Lower lobe of right lung (tissue), 2 donors: ENCODE measurements around the gene POLR3A. TPM values are rescaled to one million over a fixed set of nuclear protein-coding genes. Genes with fewer than 3 reads are reported as not detected.

Source experiments
- ATAC-seq, 2 donors: fragments of 200-7000 bp; cut with Tn5 transposase; one replicate each; pipeline ENCODE4 v1.9.1; 2020 to 2022; ENCODE audit warnings: mild to moderate bottlenecking in 2 of 2, moderate library complexity in 2 of 2
- DNase-seq: peaks from one replicate; pipeline ENCODE4 v3.0.0-alpha.2; 2020
- H3K27ac ChIP-seq: fragments of 200-600 bp; one replicate; pipeline ENCODE4 v1.8.0; 2022
- H3K27me3 ChIP-seq: fragments of 200-600 bp; one replicate; pipeline ENCODE4 v1.8.0; 2022; ENCODE audit warnings: low read depth
- H3K36me3 ChIP-seq: fragments of 200-600 bp; one replicate; pipeline ENCODE4 v1.8.0; 2022; ENCODE audit warnings: mild to moderate bottlenecking
- H3K4me1 ChIP-seq: fragments of 200-600 bp; one replicate; pipeline ENCODE4 v1.8.0; 2022
- H3K4me3 ChIP-seq: fragments of 200-600 bp; one replicate; pipeline ENCODE4 v1.8.0; 2022; ENCODE audit warnings: mild to moderate bottlenecking
- H3K9me3 ChIP-seq: fragments of 200-600 bp; one replicate; pipeline ENCODE4 v1.8.0; 2022
- CTCF ChIP-seq: fragments of 200-600 bp; IDR thresholded peaks from one replicate; pipeline ENCODE4 v1.8.0; 2022; ENCODE audit warnings: antibody characterized with exemption, mild to moderate bottlenecking
- intact Hi-C: fragments of 100-400 bp; cut with DNase I; formaldehyde crosslinking; loops from one replicate; pipeline ENCODE4 v1.11.0; 2022
- total RNA-seq: library from RNA; stranded (reverse); fragmentation: NEBNext Ultra II Directional; extraction: Animal tissue kit (Norgen Biotek cat#: 25700); gene quantifications from one replicate; pipeline ENCODE4 v1.2.1, GENCODE V29; 2021
- donor health status: DM: no; HTN: yes; CAD: no; lungs with severe emphysema.

POLR3A gene
- total RNA-seq, 1 donor from 2014 or later: 11.2 TPM

GRCh38 chr10:77932016-77932715, 97.1 kb downstream of the POLR3A start:
- Histone ChIP-seq H3K4me1 (peaks cover 7% of the 10 kb centered on the region), H3K27me3 (no peaks in the 10 kb centered on the region), H3K4me3 (no peak overlapping the region), H3K9me3 (no peaks in the 10 kb centered on the region), H3K27ac (no peak overlapping the region), H3K36me3 (no peaks in the 10 kb centered on the region)
- DNase-seq (no peak), ATAC-seq (no peak)
- TF ChIP-seq CTCF: no peak
- intact Hi-C loops: no loop called here

GRCh38 chr10:77927402-77928246, 101.7 kb downstream of the POLR3A start:
- H3K36me3 ChIP-seq: no peaks in the 10 kb centered on the region
- no peaks in the 10 kb centered on the region for H3K27me3 ChIP-seq
- ATAC-seq (no peak), DNase-seq (no peak)
- no peak for TF ChIP-seq CTCF
- intact Hi-C loops: no loop called here
- H3K4me3 ChIP-seq: peak overlapping the region; percentile 90
- peak overlapping the region; percentile 18 for H3K27ac ChIP-seq
- H3K4me1 ChIP-seq: peaks cover 29% of the 10 kb centered on the region
- H3K9me3 ChIP-seq: no peaks in the 10 kb centered on the region

- peak within 1 kb of the TSS; percentile 65 for H3K27ac ChIP-seq
- peak; percentile 74 for DNase-seq
- no peaks in the 10 kb centered on the region for H3K9me3 ChIP-seq
- H3K27me3 ChIP-seq: no peaks in the 10 kb centered on the region
- TF ChIP-seq CTCF: no peak
- ATAC-seq: peak; percentile 87 to 92
- H3K4me1 ChIP-seq: peaks cover 29% of the 10 kb centered on the region
- H3K4me3 ChIP-seq: peak within 1 kb of the TSS; percentile 90
- intact Hi-C loops: no loop called here
- no peaks in the 10 kb centered on the region for H3K36me3 ChIP-seq
Measured at GRCh38 chr10:77926566-77927401, 102.5 kb downstream of the POLR3A start, which contains the start of gene DLG5. Gene DLG5 (minus strand): TSS chr10:77926755. CDS start chr10:77926520, 235 bp downstream.

GRCh38 chr10:77925795-77926565, 103.3 kb downstream of the POLR3A start:
- Histone ChIP-seq H3K27ac (peak overlapping the region; percentile 65), H3K4me1 (peaks cover 29% of the 10 kb centered on the region), H3K4me3 (peak overlapping the region; percentile 90), H3K36me3 (no peaks in the 10 kb centered on the region), H3K27me3 (no peaks in the 10 kb centered on the region), H3K9me3 (no peaks in the 10 kb centered on the region)
- no peak for TF ChIP-seq CTCF
- ATAC-seq (peak; percentile 67 to 78), DNase-seq (peak; percentile 72)
- intact Hi-C loops: no loop called here
